ENCODE data around the gene ZC3HAV1L. TPM values are rescaled to one million over a fixed set of nuclear protein-coding genes. Genes with fewer than 3 reads are reported as not detected.
A peak's percentile ranks its signal among the peaks of the same experiment; 100 is the strongest.
"Not testable (repeated sequence)": the region's sequence is repeated elsewhere in the genome, so short reads cannot be mapped to it uniquely, and the experiment has no call there.

Gene ZC3HAV1L
- 10 to 100 TPM in 1 of 2 donors, 1 to 10 TPM in 1; 9.2 to 10.9 TPM for total RNA-seq
- long read RNA-seq, donor 1, partial matches to known transcripts = 0 of 1 reads
- long read RNA-seq, donor 1, other reads (novel, unspliced or antisense) = 1 of 1 reads
- long read RNA-seq, donor 2, partial matches to known transcripts = 0 of 1 reads
- long read RNA-seq, donor 2, other reads (novel, unspliced or antisense) = 1 of 1 reads

DNA sequence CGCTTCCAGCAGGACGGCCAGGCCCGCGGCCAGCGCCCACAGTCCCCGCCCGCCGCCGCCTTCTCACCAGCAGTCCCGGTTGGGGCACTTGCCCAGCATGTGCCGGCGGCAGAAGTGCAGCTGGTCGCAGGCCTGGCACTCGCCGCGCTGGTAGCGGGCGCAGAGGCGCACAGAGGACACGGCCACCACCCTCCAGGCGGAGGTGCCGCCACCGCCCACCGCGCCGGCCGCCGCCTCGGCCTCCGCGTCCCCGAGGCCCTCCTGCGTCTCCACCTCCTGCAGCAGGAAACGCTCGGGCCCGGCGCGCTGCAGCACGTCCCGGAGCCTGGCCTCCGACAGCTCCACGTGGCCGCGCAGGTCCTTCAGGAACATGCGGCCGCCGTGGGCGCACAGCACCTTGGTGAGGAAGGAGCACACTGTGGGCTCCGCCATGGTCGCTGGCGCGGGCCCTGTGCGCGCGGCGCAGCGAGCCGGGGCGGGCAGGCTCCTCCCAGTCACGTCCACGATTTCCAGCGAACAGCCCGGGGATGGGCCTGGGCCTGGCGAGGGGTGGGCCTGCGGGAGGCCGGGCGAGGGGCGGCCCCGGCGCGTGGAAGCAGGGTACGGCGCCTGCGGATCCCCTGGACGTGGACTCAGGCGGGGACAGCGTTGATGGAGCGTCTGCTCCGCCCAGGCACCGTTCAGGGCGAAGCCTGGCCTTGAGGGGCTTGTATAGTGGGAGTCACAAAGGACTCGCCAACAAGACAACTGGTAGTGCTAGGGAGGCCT is at the start of gene ZC3HAV1L:
Gene ZC3HAV1L, minus strand, starts transcription at position 457 of the 768 bp plus-strand sequence. Its CDS starts 25 bp downstream, at position 432.
- DNase-seq (ENCODE audit: low spot score) = peak; percentile 88
- intact Hi-C loops (cut with DNase I) = loop anchor here in 1 of 2 donors (5.0 kb wide), 1 partner anchor 42 kb away; no protein-coding TSS in a partner anchor

DNA sequence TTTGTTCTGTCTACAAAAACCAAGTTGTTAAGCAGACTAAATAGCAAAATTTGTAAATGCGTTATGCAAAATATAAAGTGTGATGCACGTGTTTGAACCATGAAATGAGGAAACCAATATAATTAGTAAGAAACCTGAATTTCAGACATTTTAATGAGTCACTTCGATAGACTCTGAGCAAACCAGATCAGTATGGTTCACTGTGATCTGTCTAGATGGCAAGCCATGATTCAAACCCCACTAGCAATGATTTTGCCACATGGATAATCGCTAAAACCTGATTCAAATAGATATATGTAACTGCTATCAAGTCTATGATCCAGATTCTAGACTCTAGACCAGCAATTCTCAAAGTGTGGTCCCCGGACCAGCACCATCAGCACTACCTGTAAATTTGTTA is 48.9 kb upstream of the ZC3HAV1L start:
- no peak for DNase-seq (ENCODE audit: low spot score)
- intact Hi-C loops (cut with DNase I) = no loop called here

DNA sequence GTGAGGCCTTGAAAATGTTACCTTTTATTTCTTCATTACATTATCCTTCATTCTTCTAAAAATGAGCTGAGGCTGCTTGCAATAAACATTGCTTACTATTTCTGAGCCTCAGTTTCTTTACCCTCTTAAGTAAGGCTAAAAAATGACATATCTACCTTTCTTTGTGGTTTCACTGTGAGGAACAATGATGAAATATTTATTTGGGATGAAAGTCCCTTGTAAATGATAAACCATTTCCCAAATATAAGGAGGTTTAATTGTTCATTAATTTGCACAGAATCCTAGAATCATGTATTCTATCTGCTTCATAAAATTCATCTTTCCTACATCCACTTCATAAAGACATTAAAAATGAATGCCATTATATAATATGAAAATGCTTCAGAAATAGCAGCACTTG is 45.7 kb upstream of the ZC3HAV1L start:
- intact Hi-C loops (cut with DNase I) = no loop called here
- DNase-seq (ENCODE audit: low spot score) = no peak

DNA sequence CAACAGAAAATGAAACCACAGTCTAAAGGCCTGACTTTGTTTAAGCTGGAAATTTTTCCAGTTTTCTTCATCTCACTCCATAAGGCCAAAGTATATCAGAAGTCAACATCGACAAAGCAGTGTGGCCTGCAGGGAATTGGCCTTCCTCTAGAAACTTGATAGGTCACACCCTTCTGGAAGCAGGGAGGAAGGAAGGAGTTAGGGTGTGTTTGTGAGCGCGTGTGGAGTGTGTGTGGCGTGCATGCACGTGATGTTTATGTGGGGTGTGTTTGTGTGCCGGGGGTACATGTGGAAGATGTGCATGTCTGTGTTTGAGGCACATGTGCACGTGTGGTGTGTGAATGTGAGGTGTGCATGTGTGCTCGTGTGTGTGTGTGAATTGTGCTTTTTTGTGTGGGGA is 45.1 kb upstream of the ZC3HAV1L start:
- no peak for DNase-seq (ENCODE audit: low spot score)
- intact Hi-C loops (cut with DNase I) = no loop called here

GRCh38 chr7:139079861-139080260 is 44.0 kb upstream of the ZC3HAV1L start:
- no peak for DNase-seq (ENCODE audit: low spot score)
- intact Hi-C loops (cut with DNase I) = loop anchor here in 1 of 2 donors (5.0 kb wide), 1 partner anchor 43 kb away; the partner anchor contains the start of gene ZC3HAV1L

- intact Hi-C loops (cut with DNase I) = loop anchor here in 1 of 2 donors (5.0 kb wide), 1 partner anchor 42 kb away; the partner anchor contains the start of gene ZC3HAV1L
- DNase-seq (ENCODE audit: low spot score) = no peak
Measured at GRCh38 chr7:139078911-139079310, 43.1 kb upstream of the ZC3HAV1L start.

- intact Hi-C loops (cut with DNase I) = loop anchor here in 1 of 2 donors (5.0 kb wide), 1 partner anchor 41 kb away; the partner anchor contains the start of gene ZC3HAV1L
- no peak for DNase-seq (ENCODE audit: low spot score)
Measured at GRCh38 chr7:139078399-139078798, 42.6 kb upstream of the ZC3HAV1L start.

DNA sequence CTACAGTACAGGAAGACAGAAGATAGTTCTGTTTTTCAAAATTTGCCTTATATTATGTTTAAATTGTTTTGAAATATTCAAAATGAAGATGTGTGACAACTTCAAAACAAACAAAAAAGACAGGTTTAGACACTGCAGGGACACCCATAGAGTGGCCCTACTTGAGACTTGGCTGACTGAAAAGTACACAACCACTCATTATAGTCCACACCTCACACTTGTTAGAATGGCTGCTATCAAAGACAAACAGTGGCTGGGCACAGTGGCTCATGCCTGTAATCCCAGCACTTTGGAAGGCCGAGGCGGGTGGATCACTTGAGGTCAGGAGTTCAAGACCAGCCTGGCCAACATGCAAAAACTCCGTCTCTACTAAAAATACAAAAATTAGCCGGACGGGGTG is 41.9 kb upstream of the ZC3HAV1L start:
- intact Hi-C loops (cut with DNase I) = loop anchor here in 1 of 2 donors (5.0 kb wide), 1 partner anchor 40 kb away; the partner anchor contains the start of gene ZC3HAV1L
- not testable (repeated sequence) for DNase-seq (ENCODE audit: low spot score)

DNA sequence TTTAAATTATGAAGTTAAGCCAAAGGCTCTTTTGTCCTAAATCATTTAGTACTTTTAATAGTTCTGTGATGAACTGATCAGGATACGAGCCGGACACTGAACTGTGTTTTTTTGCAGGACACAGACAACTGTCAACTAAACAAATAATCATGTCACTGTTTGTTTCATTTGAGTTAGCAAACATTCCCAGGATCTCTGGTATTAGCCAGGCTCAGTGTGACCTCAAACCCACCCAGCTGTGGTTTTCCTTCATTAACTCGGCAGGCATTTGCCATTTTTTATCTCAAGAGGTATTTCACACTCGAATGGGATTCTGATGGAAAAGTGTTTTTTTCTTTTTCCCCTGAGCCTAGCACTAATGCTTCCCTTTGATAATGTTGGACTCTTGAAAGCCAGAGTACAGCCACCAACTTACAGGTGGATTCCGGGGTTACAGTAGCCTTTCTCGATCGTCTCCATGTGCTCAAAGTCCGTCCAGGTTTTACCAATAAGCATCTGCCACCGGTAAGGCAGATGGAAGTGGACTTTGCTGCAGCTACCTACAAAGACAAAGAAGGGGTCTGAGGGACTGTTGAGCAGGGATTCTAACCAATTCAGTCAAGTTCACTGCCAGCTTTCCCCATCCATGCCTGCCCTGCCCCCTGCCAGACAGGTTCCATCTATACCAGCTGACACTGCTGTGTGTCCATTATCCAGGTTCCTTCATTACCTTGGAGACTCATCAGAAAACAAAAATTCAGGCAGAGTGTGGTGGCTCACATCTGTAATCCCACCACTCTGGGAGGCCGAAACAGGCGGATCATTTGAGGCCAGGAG is 40.2 kb upstream of the ZC3HAV1L start:
- intact Hi-C loops (cut with DNase I) = loop anchor here in 1 of 2 donors (5.0 kb wide), 1 partner anchor 39 kb away; the partner anchor contains the start of gene ZC3HAV1L
- no peak for DNase-seq (ENCODE audit: low spot score)

DNA sequence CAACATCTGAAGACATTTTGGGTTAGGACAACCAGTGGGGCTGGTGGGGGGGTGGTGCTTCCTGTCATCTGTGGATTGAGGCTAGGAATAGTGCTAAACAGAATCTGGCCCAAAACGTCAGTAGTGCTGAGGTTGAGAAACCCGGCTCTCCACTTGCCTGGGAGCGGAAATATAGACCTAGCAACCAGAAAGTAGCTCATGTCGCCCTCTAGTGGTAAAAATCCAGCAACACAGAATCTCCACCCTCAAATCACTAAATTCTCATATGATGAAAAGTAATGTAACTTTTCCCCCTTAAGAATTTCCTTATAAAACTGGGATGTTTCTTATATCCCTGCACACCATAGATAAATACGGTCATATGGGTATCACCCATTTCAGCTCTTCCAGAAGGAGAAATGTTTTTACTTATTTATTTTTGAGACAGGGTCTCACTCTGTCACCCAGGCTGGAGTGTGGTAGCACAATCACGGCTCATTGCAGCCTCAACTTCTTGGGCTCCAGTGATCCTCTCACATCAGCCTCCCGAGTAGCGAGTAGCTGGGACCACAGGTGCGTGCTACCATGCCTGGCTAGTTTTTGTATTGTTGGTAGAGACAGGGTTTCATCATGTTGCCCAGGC is 39.3 kb upstream of the ZC3HAV1L start:
- DNase-seq (ENCODE audit: low spot score) = peak; percentile 83
- intact Hi-C loops (cut with DNase I) = loop anchor here in 1 of 2 donors (5.0 kb wide), 1 partner anchor 38 kb away; the partner anchor contains the start of gene ZC3HAV1L

DNA sequence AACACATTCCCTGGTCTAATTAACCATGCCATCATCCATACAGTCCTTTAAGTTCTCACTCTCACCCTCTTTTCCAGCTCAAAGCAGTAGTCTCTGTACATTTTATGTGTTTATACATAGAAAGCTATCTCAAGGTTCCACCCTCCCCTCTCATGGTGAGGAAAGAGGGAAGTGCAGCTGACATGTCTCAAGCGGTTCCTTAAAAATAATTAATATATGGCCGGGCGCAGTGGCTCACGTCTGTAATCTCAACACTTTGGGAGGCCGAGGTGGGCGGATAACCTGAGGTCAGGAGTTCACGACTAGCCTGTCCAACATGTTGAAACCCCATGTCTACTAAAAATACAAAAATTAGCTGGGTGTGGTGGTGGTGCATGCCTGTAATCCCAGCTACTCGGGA is 37.0 kb upstream of the ZC3HAV1L start:
- DNase-seq (ENCODE audit: low spot score) = no peak
- intact Hi-C loops (cut with DNase I) = no loop called here

DNA sequence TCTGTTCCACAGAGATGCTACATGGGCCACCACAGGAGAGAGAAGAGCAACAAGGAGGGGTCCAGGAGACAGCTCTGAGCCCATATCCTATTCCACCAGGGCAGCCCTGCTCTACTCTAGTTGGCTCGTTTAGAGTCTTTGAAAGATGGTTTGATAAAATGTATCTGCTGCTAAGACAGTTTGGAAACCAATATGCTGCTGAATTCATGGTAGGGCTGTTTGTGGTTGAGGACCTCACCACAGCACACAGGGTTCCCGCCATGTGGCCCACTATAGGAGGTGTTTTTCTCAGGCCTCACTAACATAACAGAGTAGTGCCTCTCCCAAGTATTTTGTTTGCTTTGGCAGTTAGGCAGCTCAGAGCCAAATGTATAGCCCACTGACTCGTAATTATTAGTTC is 35.8 kb upstream of the ZC3HAV1L start:
- no peak for DNase-seq (ENCODE audit: low spot score)
- intact Hi-C loops (cut with DNase I) = no loop called here

DNA sequence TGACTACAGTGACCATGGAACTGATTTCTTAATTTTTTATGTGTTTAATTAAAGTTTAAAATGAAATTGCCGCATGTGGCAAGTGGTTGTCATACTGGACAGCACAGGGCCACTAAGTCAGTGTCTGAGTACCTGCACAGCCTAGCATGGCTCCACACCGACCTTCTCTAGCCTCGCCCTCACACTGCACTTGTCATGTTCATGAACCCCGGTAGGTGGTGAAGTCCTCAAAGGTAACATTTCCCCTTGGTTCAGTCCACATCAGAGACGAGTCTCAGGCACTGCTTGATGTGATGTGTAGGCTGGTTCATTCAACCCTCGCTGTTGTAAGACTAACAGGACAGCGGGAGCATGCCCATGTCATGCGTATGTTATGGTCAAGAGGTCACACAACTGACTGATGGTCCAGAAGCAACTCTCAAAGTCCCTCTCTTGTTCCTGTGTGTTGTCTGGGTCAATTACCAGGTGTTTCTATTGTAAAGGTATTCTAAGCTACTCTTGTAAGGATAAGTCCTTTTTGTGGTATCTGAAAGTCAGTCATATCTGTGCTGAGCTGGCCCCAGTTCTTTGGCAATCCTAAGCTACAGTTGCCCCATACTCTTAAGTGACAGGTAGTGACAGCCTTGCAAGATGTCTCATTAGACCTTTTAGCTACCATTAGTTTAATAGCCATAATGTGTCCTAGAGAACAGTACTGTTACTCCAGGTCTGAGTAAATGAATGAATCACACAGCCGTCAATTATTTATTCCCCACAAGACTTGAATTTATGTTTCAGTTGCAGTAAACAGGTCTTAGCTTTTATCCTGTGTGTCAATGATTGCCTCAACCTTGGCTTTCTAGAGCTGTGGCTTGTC is 32.9 kb upstream of the ZC3HAV1L start:
- intact Hi-C loops (cut with DNase I) = no loop called here
- DNase-seq (ENCODE audit: low spot score) = no peak

DNA sequence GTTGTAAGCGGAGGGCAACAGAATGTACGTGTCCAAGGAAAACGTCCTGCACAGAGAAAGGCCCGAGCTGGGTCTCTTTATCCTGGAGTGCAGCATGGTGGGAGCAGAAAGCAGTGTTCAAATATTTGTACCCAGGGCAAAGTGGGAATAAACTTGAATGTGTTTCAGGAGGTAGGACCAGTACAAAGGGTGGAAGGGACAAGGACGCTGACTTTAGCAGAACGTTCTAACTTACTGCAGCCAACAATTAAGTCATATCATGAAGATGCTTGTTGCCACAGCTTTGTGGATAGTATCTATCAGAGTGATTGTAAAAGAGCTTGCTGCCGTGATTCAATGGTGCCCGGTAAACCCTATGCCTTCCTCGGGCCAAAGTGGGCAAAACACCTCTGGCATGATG is 30.5 kb upstream of the ZC3HAV1L start:
- intact Hi-C loops (cut with DNase I) = no loop called here
- DNase-seq (ENCODE audit: low spot score) = no peak

DNA sequence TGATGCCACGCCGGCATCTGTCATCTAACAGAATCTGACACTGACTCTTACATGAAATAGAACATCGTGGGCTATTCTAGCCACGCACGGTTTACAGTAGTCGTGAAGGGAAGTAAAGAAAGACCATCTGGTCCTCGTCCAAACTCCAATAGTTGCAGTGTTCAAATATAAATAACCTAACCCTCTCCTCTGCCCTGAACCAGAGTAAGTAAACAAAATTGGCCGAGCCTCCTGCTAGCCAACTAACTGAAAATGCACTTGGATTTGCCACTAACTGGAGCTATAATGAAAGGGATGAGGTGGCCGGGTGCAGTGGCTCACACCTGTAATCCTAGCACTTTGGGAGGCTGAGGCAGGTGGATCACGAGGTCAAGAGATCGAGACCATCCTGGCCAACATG is 29.5 kb upstream of the ZC3HAV1L start:
- no peak for DNase-seq (ENCODE audit: low spot score)

DNA sequence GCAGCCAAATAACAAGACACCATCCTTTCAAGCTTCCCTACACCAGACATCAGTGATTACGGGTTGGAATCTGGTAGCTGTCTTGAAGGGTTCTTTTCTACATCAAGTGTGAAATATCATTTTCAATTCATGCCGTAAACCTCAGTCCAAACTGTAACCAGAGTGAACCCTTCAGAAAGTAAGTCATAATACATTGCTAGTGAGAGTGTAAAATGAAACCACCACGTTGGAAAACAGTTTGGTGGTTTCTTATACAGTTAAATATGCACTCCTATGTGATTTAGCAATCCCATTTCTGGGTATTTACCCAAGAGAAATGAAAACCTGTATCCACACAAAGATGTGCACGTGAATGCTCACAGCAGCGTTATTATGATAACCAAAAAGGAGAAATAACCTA is 25.6 kb upstream of the ZC3HAV1L start:
- DNase-seq (ENCODE audit: low spot score) = no peak
- intact Hi-C loops (cut with DNase I) = no loop called here

More for the DNA sequence above, 29.5 kb upstream of the ZC3HAV1L start:
- intact Hi-C loops (cut with DNase I) = no loop called here

DNA sequence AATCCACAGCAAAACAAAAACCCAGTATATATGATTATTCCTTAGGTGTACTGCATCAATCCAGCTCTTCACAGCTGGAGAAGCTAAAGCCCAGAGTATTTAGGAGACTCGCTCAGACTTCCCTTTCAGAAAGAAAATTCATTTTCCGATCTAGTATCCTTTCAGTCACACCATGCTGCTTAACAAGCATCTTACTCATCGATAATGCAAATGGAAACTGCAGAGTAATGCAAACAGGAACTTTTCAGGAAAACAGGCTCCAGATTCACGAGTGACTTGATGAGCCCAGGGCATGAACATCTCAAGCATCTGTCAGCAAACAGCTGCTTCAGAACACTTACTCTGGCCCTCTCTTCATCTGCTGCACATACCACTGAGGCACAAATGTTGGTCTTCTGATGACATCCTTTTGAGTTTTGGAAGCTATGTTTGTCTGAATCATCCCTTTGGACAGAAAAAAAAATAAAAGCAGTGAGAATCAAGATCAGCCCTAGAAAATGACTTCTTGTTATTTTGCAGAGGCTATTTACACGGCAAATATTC is 24.9 kb upstream of the ZC3HAV1L start:
- DNase-seq (ENCODE audit: low spot score) = no peak
- intact Hi-C loops (cut with DNase I) = no loop called here

- no peak for DNase-seq (ENCODE audit: low spot score)
- intact Hi-C loops (cut with DNase I) = no loop called here
Measured at GRCh38 chr7:139059905-139060304, 24.1 kb upstream of the ZC3HAV1L start.

Measured in posterior vena cava (tissue), 2 donors.